Measurements from ENCODE around the gene LENG1. TPM values are rescaled to one million over a fixed set of nuclear protein-coding genes. Genes with fewer than 3 reads are reported as not detected.

LENG1 gene
- total RNA-seq, 1 experiment from 2014 or later = 7.6 TPM

DNA sequence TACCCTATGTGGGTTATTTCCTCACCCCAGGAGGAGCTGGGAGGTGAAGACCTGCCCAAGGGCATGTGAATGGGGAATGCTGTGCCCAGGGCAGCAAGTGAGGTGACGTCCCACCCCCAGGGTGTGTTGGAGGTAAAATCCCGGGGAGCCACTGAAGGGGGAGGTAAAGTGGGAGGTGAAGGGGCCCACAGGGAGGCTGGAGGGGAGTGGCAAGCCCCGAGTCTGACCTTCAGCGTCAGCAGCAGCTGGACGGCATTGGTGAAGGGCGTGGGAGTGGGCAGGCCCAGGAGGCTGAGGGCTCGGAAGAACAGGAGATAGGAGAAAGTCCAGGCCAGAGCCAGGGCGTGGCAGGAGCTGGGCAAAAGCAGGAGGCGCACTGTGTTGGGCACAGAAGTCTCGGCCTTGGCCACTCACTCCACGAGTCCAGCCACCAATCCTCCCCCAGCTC, 27.4 kb upstream of the LENG1 start:
- CTCF ChIA-PET = no interaction called here
- Histone ChIP-seq H4K20me1 (ENCODE audit: insufficient read depth) (no peaks in the 10 kb centered on the region), H3K79me2 (ENCODE audit: insufficient read depth, low read length) (peaks cover 24% of the 10 kb centered on the region), H3K4me3 (replicated peaks in 1 of 2; ENCODE audit: low read depth in 1 of 2, low read length in 2 of 2) (no peak overlapping the region), H3K9me3 (ENCODE audit: control insufficient read depth in 1 of 2, insufficient read depth in 1 of 2, low read depth in 1 of 2, low read length in 2 of 2) (no peaks in the 10 kb centered on the region), H3K9ac (ENCODE audit: low read length) (no peak overlapping the region), H3K27me3 (ENCODE audit: insufficient read depth, low read length) (no peaks in the 10 kb centered on the region), H3K4me2 (ENCODE audit: low read length) (no peak overlapping the region), H3K36me3 (ENCODE audit: control insufficient read depth in 1 of 2, insufficient read depth in 2 of 2, low read length in 2 of 2) (peaks cover 3 to 16% of the 10 kb centered on the region in 2 experiments), H3K4me1 (ENCODE audit: control insufficient read depth in 1 of 2, insufficient read depth in 2 of 2, low read length in 2 of 2) (peaks cover 6 to 15% of the 10 kb centered on the region in 2 experiments), H3K27ac (ENCODE audit: low read depth, low read length) (peak overlapping the region; percentile 10; the same call in 1 of the 2 replicates), H2AFZ (ENCODE audit: low read depth, low read length, poor library complexity, severe bottlenecking) (no peak overlapping the region), H3K9me2 (ENCODE audit: insufficient read depth) (no peaks in the 10 kb centered on the region)
- BruUV-seq (replicated peaks) = no TSS peak
- TF ChIP-seq SP1 (IDR thresholded peaks at IDR 0.05; ENCODE audit: low read depth) = no peak
- TF ChIP-seq EZH2phosphoT487 (IDR thresholded peaks at IDR 0.05; ENCODE audit: borderline replicate concordance) = no peak
- TF ChIP-seq JUND (IDR thresholded peaks at IDR 0.05) = no peak
- no peak for TF ChIP-seq CBX3 (IDR thresholded peaks at IDR 0.05; ENCODE audit: low read depth)
- no peak for TF ChIP-seq SRF (IDR thresholded peaks at IDR 0.05; ENCODE audit: low read depth)
- TF ChIP-seq, protein P1, sequence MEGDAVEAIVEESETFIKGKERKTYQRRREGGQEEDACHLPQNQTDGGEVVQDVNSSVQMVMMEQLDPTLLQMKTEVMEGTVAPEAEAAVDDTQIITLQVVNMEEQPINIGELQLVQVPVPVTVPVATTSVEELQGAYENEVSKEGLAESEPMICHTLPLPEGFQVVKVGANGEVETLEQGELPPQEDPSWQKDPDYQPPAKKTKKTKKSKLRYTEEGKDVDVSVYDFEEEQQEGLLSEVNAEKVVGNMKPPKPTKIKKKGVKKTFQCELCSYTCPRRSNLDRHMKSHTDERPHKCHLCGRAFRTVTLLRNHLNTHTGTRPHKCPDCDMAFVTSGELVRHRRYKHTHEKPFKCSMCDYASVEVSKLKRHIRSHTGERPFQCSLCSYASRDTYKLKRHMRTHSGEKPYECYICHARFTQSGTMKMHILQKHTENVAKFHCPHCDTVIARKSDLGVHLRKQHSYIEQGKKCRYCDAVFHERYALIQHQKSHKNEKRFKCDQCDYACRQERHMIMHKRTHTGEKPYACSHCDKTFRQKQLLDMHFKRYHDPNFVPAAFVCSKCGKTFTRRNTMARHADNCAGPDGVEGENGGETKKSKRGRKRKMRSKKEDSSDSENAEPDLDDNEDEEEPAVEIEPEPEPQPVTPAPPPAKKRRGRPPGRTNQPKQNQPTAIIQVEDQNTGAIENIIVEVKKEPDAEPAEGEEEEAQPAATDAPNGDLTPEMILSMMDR (IDR thresholded peaks at IDR 0.05 in 2 of 3, conservative IDR thresholded peaks at IDR 0.05 in 1 of 3; ENCODE audit: borderline replicate concordance in 1 of 3, insufficient read depth in 1 of 3, low read depth in 2 of 3, low read length in 2 of 3) = no peak
- no peak for TF ChIP-seq ZFX (IDR thresholded peaks at IDR 0.05)
- no peak for TF ChIP-seq ELF1 (IDR thresholded peaks at IDR 0.05; ENCODE audit: borderline replicate concordance, low read depth)
- ATAC-seq (no peak), DNase-seq (ENCODE audit: low read depth, low spot score) (no peak)
- RAD21 ChIA-PET (ENCODE audit: low non-redundant PET in 1 of 2, low total read pairs in 2 of 2, uncharacterized antibody in 2 of 2, unreplicated experiment in 2 of 2) = no interaction called here
- intact Hi-C loops (cut with micrococcal nuclease) = no loop called here
- POLR2A ChIA-PET = interaction anchor here (1.3 to 7.0 kb wide), 2 partner anchors 13 to 14 kb away, joined by 3 to 126 read pairs; partner anchors contain the start of gene RPS9

DNA sequence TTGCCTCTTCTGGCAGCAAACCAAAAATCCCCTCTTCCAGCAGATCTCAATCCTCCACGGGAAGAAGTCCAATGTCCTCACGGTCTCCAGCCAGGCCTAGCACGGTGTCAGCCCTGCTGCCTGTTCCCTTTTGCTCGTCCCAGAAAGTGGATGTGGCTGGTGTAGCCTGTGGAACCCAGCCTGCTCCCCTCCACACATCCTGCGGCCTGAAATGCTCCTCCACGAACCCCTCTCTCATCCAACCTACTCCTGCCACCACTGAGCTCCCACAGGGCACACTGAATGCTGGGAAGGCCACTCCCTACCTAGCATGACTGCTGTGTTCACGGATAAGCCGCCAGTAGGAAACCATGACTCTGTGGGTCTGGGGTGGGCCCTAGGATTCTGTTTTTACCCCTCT, 26.8 kb upstream of the LENG1 start:
- H3K27me3 ChIP-seq (ENCODE audit: insufficient read depth, low read length) = no peaks in the 10 kb centered on the region
- no TSS peak for BruUV-seq (replicated peaks)
- CTCF ChIA-PET = no interaction called here
- ATAC-seq (no peak), DNase-seq (ENCODE audit: low read depth, low spot score) (no peak)
- H3K79me2 ChIP-seq (ENCODE audit: insufficient read depth, low read length) = peaks cover 19% of the 10 kb centered on the region
- no peak overlapping the region for H3K27ac ChIP-seq (ENCODE audit: low read depth, low read length)
- TF ChIP-seq POLR2AphosphoS5 (IDR thresholded peaks at IDR 0.05; ENCODE audit: low read depth, low read length) (no peak), POLR2A (IDR thresholded peaks at IDR 0.05; ENCODE audit: borderline replicate concordance, extremely low read depth, insufficient read depth, insufficient read length) (no peak), ZNF274 (IDR thresholded peaks at IDR 0.05; ENCODE audit: low read depth, low read length) (no peak), ELF1 (IDR thresholded peaks at IDR 0.05; ENCODE audit: borderline replicate concordance, low read depth) (no peak), CEBPB (IDR thresholded peaks at IDR 0.05; ENCODE audit: low read depth) (no peak)
- no peak overlapping the region for H3K4me2 ChIP-seq (ENCODE audit: low read length)
- H4K20me1 ChIP-seq (ENCODE audit: insufficient read depth) = no peaks in the 10 kb centered on the region
- no peak overlapping the region for H3K9ac ChIP-seq (ENCODE audit: low read length)
- H2AFZ ChIP-seq (ENCODE audit: low read depth, low read length, poor library complexity, severe bottlenecking) = no peak overlapping the region
- no peaks in the 10 kb centered on the region for H3K9me2 ChIP-seq (ENCODE audit: insufficient read depth)
- POLR2A ChIA-PET = interaction anchor here (1.3 to 7.0 kb wide), 2 partner anchors 13 to 15 kb away, joined by 3 to 126 read pairs; partner anchors contain the start of gene RPS9
- no peak overlapping the region for H3K4me3 ChIP-seq (replicated peaks in 1 of 2; ENCODE audit: low read depth in 1 of 2, low read length in 2 of 2)
- H3K9me3 ChIP-seq (ENCODE audit: control insufficient read depth in 1 of 2, insufficient read depth in 1 of 2, low read depth in 1 of 2, low read length in 2 of 2) = no peaks in the 10 kb centered on the region
- H3K4me1 ChIP-seq (ENCODE audit: control insufficient read depth in 1 of 2, insufficient read depth in 2 of 2, low read length in 2 of 2) = peaks cover 5 to 13% of the 10 kb centered on the region in 2 experiments; a peak in 3 of 4 replicates
- intact Hi-C loops (cut with micrococcal nuclease) = no loop called here
- RAD21 ChIA-PET (ENCODE audit: low non-redundant PET in 1 of 2, low total read pairs in 2 of 2, uncharacterized antibody in 2 of 2, unreplicated experiment in 2 of 2) = no interaction called here
- peaks cover 3 to 16% of the 10 kb centered on the region in 2 experiments for H3K36me3 ChIP-seq (ENCODE audit: control insufficient read depth in 1 of 2, insufficient read depth in 2 of 2, low read length in 2 of 2)

Measured in HCT116 (cell line).